ENCODE measurements around the gene NBEAL2. TPM values are rescaled to one million over a fixed set of nuclear protein-coding genes. Genes with fewer than 3 reads are reported as not detected.

The NBEAL2 gene
- total and polyA plus RNA-seq, 2 donors (not counting 1 experiment from before 2014, with no cell fraction given), result 1.5 to 4.5 TPM

DNA sequence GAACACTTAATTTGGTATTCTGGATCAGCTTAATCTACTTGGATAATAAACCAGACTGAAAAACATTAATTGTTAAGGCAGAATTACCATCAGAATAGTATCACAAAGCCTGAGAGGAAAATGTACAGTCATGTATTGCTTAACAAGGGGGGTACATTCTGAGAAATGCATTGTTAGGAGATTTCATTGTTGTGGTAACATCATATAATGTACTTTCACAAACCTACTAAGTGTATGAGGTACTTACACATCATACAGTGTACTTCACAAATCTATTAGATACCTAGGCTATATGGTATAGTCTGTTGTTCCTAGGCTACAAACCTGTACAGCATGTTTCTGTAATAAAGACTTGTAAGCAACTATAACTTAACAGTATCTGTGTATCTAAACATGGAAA lies 68.2 kb downstream of the NBEAL2 start:
- Histone ChIP-seq H3K4me1 (ENCODE audit: control insufficient read depth, extremely low read depth, insufficient read depth, low read length) (no peaks in the 10 kb centered on the region), H3K27me3 (ENCODE audit: control insufficient read depth, insufficient read depth, low read length) (no peaks in the 10 kb centered on the region), H4K20me1 (ENCODE audit: control insufficient read depth, extremely low read depth, insufficient read depth, low read length) (no peaks in the 10 kb centered on the region), H3K36me3 (ENCODE audit: control insufficient read depth, insufficient read depth, low read length) (no peaks in the 10 kb centered on the region), H3K79me2 (ENCODE audit: control insufficient read depth, insufficient read depth, low read length) (no peaks in the 10 kb centered on the region), H3K4me3 (replicated peaks in 1 of 4; ENCODE audit: control extremely low read depth in 1 of 4, insufficient read depth in 1 of 4, low read depth in 3 of 4, low read length in 4 of 4) (no peak overlapping the region), H2AFZ (ENCODE audit: low read length) (no peak overlapping the region), H3K4me2 (ENCODE audit: extremely low read depth, insufficient read depth, low read length) (no peak overlapping the region), H3K27ac (ENCODE audit: insufficient read depth, low read length) (no peak overlapping the region), H3K9ac (ENCODE audit: insufficient read depth, low read length) (no peak overlapping the region), H3K9me3 (ENCODE audit: control insufficient read depth, insufficient read depth, low read depth, low read length) (no peaks in the 10 kb centered on the region)
- TF ChIP-seq, protein P1, sequence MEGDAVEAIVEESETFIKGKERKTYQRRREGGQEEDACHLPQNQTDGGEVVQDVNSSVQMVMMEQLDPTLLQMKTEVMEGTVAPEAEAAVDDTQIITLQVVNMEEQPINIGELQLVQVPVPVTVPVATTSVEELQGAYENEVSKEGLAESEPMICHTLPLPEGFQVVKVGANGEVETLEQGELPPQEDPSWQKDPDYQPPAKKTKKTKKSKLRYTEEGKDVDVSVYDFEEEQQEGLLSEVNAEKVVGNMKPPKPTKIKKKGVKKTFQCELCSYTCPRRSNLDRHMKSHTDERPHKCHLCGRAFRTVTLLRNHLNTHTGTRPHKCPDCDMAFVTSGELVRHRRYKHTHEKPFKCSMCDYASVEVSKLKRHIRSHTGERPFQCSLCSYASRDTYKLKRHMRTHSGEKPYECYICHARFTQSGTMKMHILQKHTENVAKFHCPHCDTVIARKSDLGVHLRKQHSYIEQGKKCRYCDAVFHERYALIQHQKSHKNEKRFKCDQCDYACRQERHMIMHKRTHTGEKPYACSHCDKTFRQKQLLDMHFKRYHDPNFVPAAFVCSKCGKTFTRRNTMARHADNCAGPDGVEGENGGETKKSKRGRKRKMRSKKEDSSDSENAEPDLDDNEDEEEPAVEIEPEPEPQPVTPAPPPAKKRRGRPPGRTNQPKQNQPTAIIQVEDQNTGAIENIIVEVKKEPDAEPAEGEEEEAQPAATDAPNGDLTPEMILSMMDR (conservative IDR thresholded peaks at IDR 0.05 in 1 of 2, IDR thresholded peaks at IDR 0.05 in 1 of 2; ENCODE audit: low read depth in 1 of 2, low read length in 2 of 2), result no peak
- no peak for TF ChIP-seq EZH2 (IDR thresholded peaks at IDR 0.05; ENCODE audit: low read length, missing control alignments)
- no peak for DNase-seq (ENCODE audit: low read depth in 2 of 2)

DNA sequence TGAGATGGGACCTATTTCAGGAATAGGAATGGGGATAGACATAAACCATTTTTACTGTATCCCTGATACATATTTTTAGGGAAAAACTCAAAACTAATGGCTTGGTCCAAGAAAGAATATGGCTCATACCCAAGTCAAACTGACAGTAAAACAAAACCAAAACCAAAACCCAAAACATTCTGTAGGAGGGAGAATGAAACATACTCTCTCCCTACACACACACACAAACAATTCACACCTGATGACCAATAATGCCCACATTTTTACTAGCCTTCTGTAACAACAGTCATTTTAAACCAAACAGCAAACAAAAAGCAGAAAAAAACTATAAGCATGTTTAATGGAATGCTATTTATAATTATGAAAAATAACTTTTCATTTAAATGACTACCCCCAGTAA lies 74.9 kb downstream of the NBEAL2 start:
- Histone ChIP-seq H4K20me1 (ENCODE audit: control insufficient read depth, extremely low read depth, insufficient read depth, low read length) (no peaks in the 10 kb centered on the region), H2AFZ (ENCODE audit: low read length) (no peak overlapping the region), H3K9me3 (ENCODE audit: control insufficient read depth, insufficient read depth, low read depth, low read length) (no peaks in the 10 kb centered on the region), H3K36me3 (ENCODE audit: control insufficient read depth, insufficient read depth, low read length) (no peaks in the 10 kb centered on the region), H3K79me2 (ENCODE audit: control insufficient read depth, insufficient read depth, low read length) (peaks cover 3% of the 10 kb centered on the region), H3K4me1 (ENCODE audit: control insufficient read depth, extremely low read depth, insufficient read depth, low read length) (no peaks in the 10 kb centered on the region), H3K4me2 (ENCODE audit: extremely low read depth, insufficient read depth, low read length) (no peak overlapping the region), H3K27me3 (ENCODE audit: control insufficient read depth, insufficient read depth, low read length) (no peaks in the 10 kb centered on the region), H3K27ac (ENCODE audit: insufficient read depth, low read length) (no peak overlapping the region), H3K9ac (ENCODE audit: insufficient read depth, low read length) (no peak overlapping the region), H3K4me3 (replicated peaks in 1 of 4; ENCODE audit: control extremely low read depth in 1 of 4, insufficient read depth in 1 of 4, low read depth in 3 of 4, low read length in 4 of 4) (no peak overlapping the region)
- no peak for DNase-seq (ENCODE audit: low read depth in 2 of 2)
- TF ChIP-seq, protein P1 (conservative IDR thresholded peaks at IDR 0.05 in 1 of 2, IDR thresholded peaks at IDR 0.05 in 1 of 2; ENCODE audit: low read depth in 1 of 2, low read length in 2 of 2), result no peak
- TF ChIP-seq EZH2 (IDR thresholded peaks at IDR 0.05; ENCODE audit: low read length, missing control alignments), result no peak

DNA sequence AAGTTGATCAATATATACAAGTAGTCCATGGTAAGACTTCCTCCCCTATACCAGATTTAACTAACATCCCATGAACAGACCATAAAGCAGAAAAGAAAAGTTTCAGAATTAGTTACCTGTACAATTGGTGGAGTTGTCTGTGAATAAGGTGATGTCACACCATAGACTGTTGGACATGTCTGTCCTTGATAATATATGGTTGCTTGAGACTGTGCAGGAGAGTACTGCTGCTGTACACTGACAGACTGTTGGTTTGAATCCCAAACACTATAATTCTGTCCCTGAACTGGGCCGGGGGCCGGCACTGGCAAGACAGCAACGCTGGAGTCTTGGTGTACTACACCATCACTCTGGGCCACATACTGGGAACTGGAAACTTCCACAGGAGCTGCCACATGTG lies 77.2 kb downstream of the NBEAL2 start:
- Histone ChIP-seq H2AFZ (ENCODE audit: low read length) (no peak overlapping the region), H3K27ac (ENCODE audit: insufficient read depth, low read length) (no peak overlapping the region), H3K79me2 (ENCODE audit: control insufficient read depth, insufficient read depth, low read length) (peaks cover 3% of the 10 kb centered on the region), H3K27me3 (ENCODE audit: control insufficient read depth, insufficient read depth, low read length) (no peaks in the 10 kb centered on the region), H3K4me1 (ENCODE audit: control insufficient read depth, extremely low read depth, insufficient read depth, low read length) (no peaks in the 10 kb centered on the region), H3K4me2 (ENCODE audit: extremely low read depth, insufficient read depth, low read length) (no peak overlapping the region), H4K20me1 (ENCODE audit: control insufficient read depth, extremely low read depth, insufficient read depth, low read length) (no peaks in the 10 kb centered on the region), H3K9ac (ENCODE audit: insufficient read depth, low read length) (no peak overlapping the region), H3K36me3 (ENCODE audit: control insufficient read depth, insufficient read depth, low read length) (no peaks in the 10 kb centered on the region), H3K9me3 (ENCODE audit: control insufficient read depth, insufficient read depth, low read depth, low read length) (no peaks in the 10 kb centered on the region), H3K4me3 (replicated peaks in 1 of 4; ENCODE audit: control extremely low read depth in 1 of 4, insufficient read depth in 1 of 4, low read depth in 3 of 4, low read length in 4 of 4) (no peak overlapping the region)
- no peak for DNase-seq (ENCODE audit: low read depth in 2 of 2)
- TF ChIP-seq EZH2 (IDR thresholded peaks at IDR 0.05; ENCODE audit: low read length, missing control alignments), result no peak
- TF ChIP-seq, protein P1 (conservative IDR thresholded peaks at IDR 0.05 in 1 of 2, IDR thresholded peaks at IDR 0.05 in 1 of 2; ENCODE audit: low read depth in 1 of 2, low read length in 2 of 2), result no peak

Data from fibroblast of lung (primary cell).